IPS-18a (cell line): ENCODE measurements around the gene HINT1.

Experiments used
- H3K27ac ChIP-seq: one replicate; pipeline ENCODE4 v1.5.1; 2013; ENCODE audit warnings: low read length
- H3K27me3 ChIP-seq: one replicate; pipeline ENCODE4 v1.6.1; 2013; ENCODE audit warnings: mild to moderate bottlenecking, low read length; ENCODE audit not compliant: control insufficient read depth, insufficient read depth
- H3K36me3 ChIP-seq: one replicate; pipeline ENCODE4 v1.6.1; 2013; ENCODE audit warnings: low read depth, low read length; ENCODE audit not compliant: control insufficient read depth
- H3K4me1 ChIP-seq: one replicate; pipeline ENCODE4 v1.6.1; 2013; ENCODE audit warnings: low read depth, low read length; ENCODE audit not compliant: control insufficient read depth
- H3K4me3 ChIP-seq: one replicate; pipeline ENCODE4 v1.5.1; 2013; ENCODE audit warnings: low read length
- H3K9ac ChIP-seq: one replicate; pipeline ENCODE4 v1.6.1; 2013; ENCODE audit warnings: mild to moderate bottlenecking, low read length, moderate library complexity
- H3K9me3 ChIP-seq: one replicate; pipeline ENCODE4 v1.6.1; 2013; ENCODE audit warnings: low read depth, low read length; ENCODE audit not compliant: control insufficient read depth

HINT1 gene

DNA sequence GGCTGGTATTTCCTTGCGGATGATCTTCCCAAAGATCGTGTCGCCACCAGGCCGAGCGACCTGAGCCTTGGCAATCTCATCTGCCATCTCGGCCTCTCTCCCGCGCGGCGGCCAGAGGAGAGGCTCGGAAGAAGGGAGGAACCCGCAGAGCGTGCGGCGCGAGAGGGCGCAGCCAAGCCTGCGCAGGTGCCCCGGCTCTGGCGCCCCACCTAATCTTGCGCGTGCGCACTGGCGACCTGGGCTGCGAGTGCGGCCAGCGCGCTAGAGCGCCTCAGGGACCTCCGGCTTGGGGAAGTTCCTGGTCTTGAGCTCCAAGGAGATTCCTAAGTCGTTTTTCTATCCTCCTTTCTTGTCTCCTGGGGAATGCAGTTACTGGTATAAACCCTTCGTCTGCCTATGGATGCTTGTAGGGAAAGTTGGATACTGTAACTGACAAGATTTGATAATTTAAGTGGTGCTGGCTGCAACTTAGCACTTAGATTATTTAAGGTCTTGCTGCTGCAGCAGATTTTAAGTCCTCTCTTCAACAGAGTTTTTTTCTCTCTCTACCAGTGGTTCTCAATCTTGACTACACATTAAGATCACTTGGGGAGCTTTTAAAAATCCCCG, at the start of gene HINT1:
Gene HINT1 (minus strand): TSS at position 138 of the 609 bp plus-strand sequence. CDS start 51 bp downstream, at position 87.
- Histone ChIP-seq H3K9ac (peak within 1 kb of the TSS; percentile 88), H3K36me3 (peaks cover 25% of the 10 kb centered on the region), H3K27ac (peak within 1 kb of the TSS; percentile 84), H3K27me3 (no peaks in the 10 kb centered on the region), H3K9me3 (no peaks in the 10 kb centered on the region), H3K4me1 (peaks cover 13% of the 10 kb centered on the region), H3K4me3 (peak within 1 kb of the TSS; percentile 86)

- Histone ChIP-seq H3K9me3 (no peaks in the 10 kb centered on the region), H3K4me1 (no peaks in the 10 kb centered on the region), H3K36me3 (no peaks in the 10 kb centered on the region), H3K4me3 (no peak overlapping the region), H3K27me3 (no peaks in the 10 kb centered on the region), H3K9ac (no peak overlapping the region), H3K27ac (no peak overlapping the region)
Observed at GRCh38 chr5:131214609-131215227, 49.7 kb upstream of the HINT1 start.

GRCh38 chr5:131212471-131213021, 47.5 kb upstream of the HINT1 start:
- Histone ChIP-seq H3K9ac (no peak overlapping the region), H3K4me1 (peaks cover 2% of the 10 kb centered on the region)

DNA sequence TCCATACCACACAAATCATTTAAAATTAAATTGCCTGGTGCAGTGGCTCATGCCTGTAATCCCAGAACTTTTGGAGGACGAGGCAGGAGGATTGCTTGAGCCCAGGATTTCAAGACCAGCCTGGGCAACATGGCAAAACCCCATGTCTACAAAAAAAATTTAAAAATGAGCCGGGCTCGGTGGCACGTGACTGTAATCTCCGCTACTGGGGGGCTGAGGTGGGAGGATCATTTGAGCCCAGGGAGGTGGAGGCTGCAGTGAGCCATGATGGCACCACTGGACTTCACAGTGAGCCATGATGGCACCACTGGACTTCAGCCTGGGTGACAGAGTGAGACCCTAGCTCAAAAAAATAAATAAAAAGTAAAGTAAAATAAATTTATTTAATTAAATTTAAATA, 46.6 kb upstream of the HINT1 start:
- H3K27ac ChIP-seq = no peak overlapping the region
- H3K4me1 ChIP-seq = peaks cover 8% of the 10 kb centered on the region
- no peak overlapping the region for H3K9ac ChIP-seq
- no peak overlapping the region for H3K4me3 ChIP-seq
- H3K27me3 ChIP-seq = no peaks in the 10 kb centered on the region
- H3K36me3 ChIP-seq = no peaks in the 10 kb centered on the region
- no peaks in the 10 kb centered on the region for H3K9me3 ChIP-seq

More at GRCh38 chr5:131212471-131213021, 47.5 kb upstream of the HINT1 start:
- Histone ChIP-seq H3K9me3 (no peaks in the 10 kb centered on the region), H3K4me3 (no peak overlapping the region), H3K36me3 (no peaks in the 10 kb centered on the region), H3K27ac (no peak overlapping the region), H3K27me3 (no peaks in the 10 kb centered on the region)

- no peak overlapping the region for H3K27ac ChIP-seq
- H3K4me3 ChIP-seq = no peak overlapping the region
- no peak overlapping the region for H3K9ac ChIP-seq
- no peaks in the 10 kb centered on the region for H3K9me3 ChIP-seq
- H3K36me3 ChIP-seq = no peaks in the 10 kb centered on the region
- peaks cover 8% of the 10 kb centered on the region for H3K4me1 ChIP-seq
- H3K27me3 ChIP-seq = no peaks in the 10 kb centered on the region
Observed at GRCh38 chr5:131210151-131210510, 45.1 kb upstream of the HINT1 start.

GRCh38 chr5:131209506-131210150, 44.6 kb upstream of the HINT1 start:
- no peak overlapping the region for H3K9ac ChIP-seq
- peaks cover 8% of the 10 kb centered on the region for H3K4me1 ChIP-seq
- H3K9me3 ChIP-seq = no peaks in the 10 kb centered on the region
- no peak overlapping the region for H3K4me3 ChIP-seq
- H3K27me3 ChIP-seq = no peaks in the 10 kb centered on the region
- H3K27ac ChIP-seq = no peak overlapping the region
- no peaks in the 10 kb centered on the region for H3K36me3 ChIP-seq

DNA sequence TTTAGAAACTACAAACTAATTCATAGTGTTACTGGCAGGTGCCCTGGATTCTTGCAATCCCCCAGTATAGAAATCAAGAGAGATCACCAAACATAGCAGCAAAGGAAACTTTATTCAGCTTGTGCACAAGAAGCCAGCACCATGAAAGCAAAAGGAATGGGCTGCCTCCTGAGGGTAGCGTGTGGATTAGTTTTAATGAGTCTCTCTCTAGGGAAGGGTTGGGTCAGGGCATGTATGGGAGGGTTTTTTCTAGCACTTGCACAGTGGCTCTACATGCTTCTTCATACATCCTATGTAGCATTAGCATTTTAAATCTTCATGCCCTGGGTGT, 44.1 kb upstream of the HINT1 start:
- H3K27me3 ChIP-seq = no peaks in the 10 kb centered on the region
- no peak overlapping the region for H3K9ac ChIP-seq
- no peaks in the 10 kb centered on the region for H3K9me3 ChIP-seq
- H3K4me1 ChIP-seq = peaks cover 8% of the 10 kb centered on the region
- H3K27ac ChIP-seq = no peak overlapping the region
- H3K4me3 ChIP-seq = no peak overlapping the region
- no peaks in the 10 kb centered on the region for H3K36me3 ChIP-seq

DNA sequence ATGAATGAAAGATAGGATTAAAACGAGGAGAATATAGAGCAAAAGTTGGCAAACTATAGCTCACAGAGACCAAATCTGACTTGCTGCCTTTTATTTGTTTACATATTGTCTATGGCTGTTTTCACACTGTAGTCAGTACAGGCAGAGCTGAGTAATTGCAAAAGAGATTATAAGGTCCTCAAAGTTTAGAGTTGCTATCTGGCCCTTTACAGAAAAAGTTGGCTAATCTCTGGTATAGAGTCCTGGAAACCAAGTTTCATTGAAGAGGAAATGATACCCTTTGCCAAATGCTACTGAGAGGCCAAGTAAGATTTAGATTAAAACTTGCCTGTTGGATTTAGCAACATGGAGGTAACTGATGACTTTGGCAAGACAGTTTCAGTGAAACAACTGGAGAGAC, 41.7 kb upstream of the HINT1 start:
- Histone ChIP-seq H3K9me3 (no peaks in the 10 kb centered on the region), H3K36me3 (no peaks in the 10 kb centered on the region), H3K4me3 (no peak overlapping the region), H3K27ac (no peak overlapping the region), H3K9ac (no peak overlapping the region), H3K27me3 (no peaks in the 10 kb centered on the region), H3K4me1 (peaks cover 8% of the 10 kb centered on the region)

DNA sequence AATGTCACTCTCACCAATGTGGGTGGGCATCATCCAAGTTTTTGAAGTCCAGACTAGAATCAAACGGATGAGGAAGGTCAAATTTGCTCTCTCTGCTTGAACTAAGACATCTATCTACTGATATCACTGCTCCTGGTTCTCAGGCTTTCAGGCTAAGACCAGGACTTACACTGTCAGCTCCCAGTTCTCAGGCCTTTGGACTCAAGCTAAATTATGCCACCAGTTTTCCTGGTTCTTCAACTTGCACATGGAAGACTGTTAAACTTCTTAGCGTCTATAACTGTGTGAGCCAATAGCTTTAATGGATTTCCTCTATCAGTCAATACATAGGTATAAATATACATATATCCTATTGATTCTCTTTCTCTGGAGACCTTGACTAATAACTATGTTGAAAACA, 41.0 kb upstream of the HINT1 start:
- H3K36me3 ChIP-seq = no peaks in the 10 kb centered on the region
- peaks cover 8% of the 10 kb centered on the region for H3K4me1 ChIP-seq
- no peaks in the 10 kb centered on the region for H3K27me3 ChIP-seq
- H3K27ac ChIP-seq = no peak overlapping the region
- no peak overlapping the region for H3K9ac ChIP-seq
- no peaks in the 10 kb centered on the region for H3K9me3 ChIP-seq
- no peak overlapping the region for H3K4me3 ChIP-seq

GRCh38 chr5:131204964-131205363, 39.9 kb upstream of the HINT1 start:
- no peaks in the 10 kb centered on the region for H3K9me3 ChIP-seq
- no peaks in the 10 kb centered on the region for H3K36me3 ChIP-seq
- peaks cover 8% of the 10 kb centered on the region for H3K4me1 ChIP-seq
- H3K27me3 ChIP-seq = no peaks in the 10 kb centered on the region
- H3K4me3 ChIP-seq = no peak overlapping the region
- H3K27ac ChIP-seq = no peak overlapping the region
- H3K9ac ChIP-seq = no peak overlapping the region

DNA sequence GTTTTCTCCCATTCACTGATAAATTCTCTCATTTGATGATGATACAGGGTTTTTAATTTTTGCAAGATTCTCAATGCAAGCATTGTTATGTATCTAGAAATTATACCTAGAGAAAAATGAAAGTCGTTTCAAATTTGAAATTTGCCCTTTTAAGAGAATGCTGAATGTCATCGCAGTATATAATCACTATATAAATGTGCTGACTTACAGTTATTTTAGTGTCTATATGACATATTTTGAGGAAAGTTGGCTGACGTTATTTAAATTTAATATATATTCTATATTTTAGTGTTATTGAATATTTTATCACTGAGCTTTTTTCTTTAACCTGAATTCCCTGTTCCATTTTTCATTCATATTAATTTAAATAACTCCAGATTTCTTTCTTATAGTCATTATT, 35.5 kb upstream of the HINT1 start:
- Histone ChIP-seq H3K27me3 (no peaks in the 10 kb centered on the region), H3K9me3 (no peaks in the 10 kb centered on the region), H3K36me3 (no peaks in the 10 kb centered on the region), H3K4me3 (no peak overlapping the region), H3K27ac (no peak overlapping the region), H3K4me1 (peaks cover 3% of the 10 kb centered on the region), H3K9ac (no peak overlapping the region)

GRCh38 chr5:131198625-131199024, 33.6 kb upstream of the HINT1 start:
- no peaks in the 10 kb centered on the region for H3K27me3 ChIP-seq
- no peak overlapping the region for H3K9ac ChIP-seq
- H3K9me3 ChIP-seq = no peaks in the 10 kb centered on the region
- H3K36me3 ChIP-seq = no peaks in the 10 kb centered on the region
- H3K27ac ChIP-seq = no peak overlapping the region
- no peak overlapping the region for H3K4me3 ChIP-seq
- H3K4me1 ChIP-seq = peaks cover 6% of the 10 kb centered on the region
